ENCODE measurements around the gene KDM2B. TPM values are rescaled to one million over a fixed set of nuclear protein-coding genes. Genes with fewer than 3 reads are reported as not detected.

The KDM2B gene
- polyA plus RNA-seq, 1 experiment = 15.0 TPM

DNA sequence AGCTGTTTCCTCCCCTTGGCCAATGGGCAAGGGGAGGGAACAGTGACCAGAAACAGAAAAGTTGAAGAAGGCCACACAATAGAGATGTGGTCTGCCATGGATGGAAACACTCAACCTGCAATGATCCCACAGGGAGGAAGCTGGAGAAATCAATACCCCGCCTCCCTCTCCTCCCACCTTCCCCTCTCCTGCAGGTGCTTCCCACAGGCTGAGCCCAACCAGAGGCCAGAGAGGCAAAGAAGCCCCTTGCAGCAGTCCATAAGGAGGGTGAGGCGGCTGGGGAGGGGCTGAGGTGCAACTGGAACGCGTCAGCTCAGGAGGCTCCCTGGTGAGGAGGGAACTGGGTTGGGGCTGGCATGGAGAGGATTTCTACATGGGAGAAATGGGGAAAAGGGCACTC is 96.9 kb downstream of the KDM2B start:
- TF ChIP-seq, protein P1, sequence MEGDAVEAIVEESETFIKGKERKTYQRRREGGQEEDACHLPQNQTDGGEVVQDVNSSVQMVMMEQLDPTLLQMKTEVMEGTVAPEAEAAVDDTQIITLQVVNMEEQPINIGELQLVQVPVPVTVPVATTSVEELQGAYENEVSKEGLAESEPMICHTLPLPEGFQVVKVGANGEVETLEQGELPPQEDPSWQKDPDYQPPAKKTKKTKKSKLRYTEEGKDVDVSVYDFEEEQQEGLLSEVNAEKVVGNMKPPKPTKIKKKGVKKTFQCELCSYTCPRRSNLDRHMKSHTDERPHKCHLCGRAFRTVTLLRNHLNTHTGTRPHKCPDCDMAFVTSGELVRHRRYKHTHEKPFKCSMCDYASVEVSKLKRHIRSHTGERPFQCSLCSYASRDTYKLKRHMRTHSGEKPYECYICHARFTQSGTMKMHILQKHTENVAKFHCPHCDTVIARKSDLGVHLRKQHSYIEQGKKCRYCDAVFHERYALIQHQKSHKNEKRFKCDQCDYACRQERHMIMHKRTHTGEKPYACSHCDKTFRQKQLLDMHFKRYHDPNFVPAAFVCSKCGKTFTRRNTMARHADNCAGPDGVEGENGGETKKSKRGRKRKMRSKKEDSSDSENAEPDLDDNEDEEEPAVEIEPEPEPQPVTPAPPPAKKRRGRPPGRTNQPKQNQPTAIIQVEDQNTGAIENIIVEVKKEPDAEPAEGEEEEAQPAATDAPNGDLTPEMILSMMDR (IDR thresholded peaks at IDR 0.05; ENCODE audit: insufficient read depth, low read depth, low read length) = no peak
- Histone ChIP-seq H3K27me3 (ENCODE audit: control insufficient read depth, insufficient read depth, low read length) (no peaks in the 10 kb centered on the region), H3K4me3 (ENCODE audit: low read depth, low read length) (no peak overlapping the region), H3K36me3 (ENCODE audit: control insufficient read depth, insufficient read depth, low read length) (peaks cover 1% of the 10 kb centered on the region; the same call in 1 of the 2 replicates)
- CTCF ChIA-PET = no interaction called here
- DNase-seq (ENCODE audit: low read depth) = no peak
- POLR2A ChIA-PET = no interaction called here

GRCh38 chr12:121476477-121476876 is 104.3 kb downstream of the KDM2B start:
- H3K4me3 ChIP-seq (ENCODE audit: low read depth, low read length) = no peak overlapping the region
- DNase-seq (ENCODE audit: low read depth) = no peak
- ChIA-PET POLR2A (no interaction called here), CTCF (interaction anchor here (1.3 to 2.0 kb wide), 2 partner anchors 17 to 318 kb away, joined by 3 to 8 read pairs; no protein-coding TSS in a partner anchor)
- no peaks in the 10 kb centered on the region for H3K27me3 ChIP-seq (ENCODE audit: control insufficient read depth, insufficient read depth, low read length)
- TF ChIP-seq, protein P1 (IDR thresholded peaks at IDR 0.05; ENCODE audit: insufficient read depth, low read depth, low read length) = no peak
- H3K36me3 ChIP-seq (ENCODE audit: control insufficient read depth, insufficient read depth, low read length) = no peaks in the 10 kb centered on the region

DNA sequence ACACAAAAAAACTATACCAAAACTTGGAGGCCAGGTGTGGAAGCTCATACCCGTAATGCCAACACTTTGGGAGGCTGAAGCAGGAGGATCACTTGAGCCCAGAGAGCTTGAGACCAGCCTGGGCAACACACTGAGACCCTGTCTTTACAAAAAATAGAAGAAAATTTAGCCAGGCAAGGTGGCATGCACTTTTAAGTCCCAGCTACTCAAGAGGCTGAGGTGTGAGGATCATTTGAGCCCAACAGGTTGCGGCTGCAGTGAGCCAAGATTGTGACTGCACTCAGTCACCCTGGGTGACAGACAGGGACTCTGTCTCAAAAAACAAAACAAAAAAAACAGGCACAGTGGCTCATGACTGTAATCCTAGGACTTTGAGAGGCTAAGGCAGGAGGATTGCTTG is 105.5 kb downstream of the KDM2B start:
- ChIA-PET POLR2A (no interaction called here), CTCF (interaction anchor here (0.7 to 2.0 kb wide), 4 partner anchors 18 to 319 kb away, joined by 3 to 8 read pairs (median 4); partner anchors contain the start of gene RHOF)
- TF ChIP-seq, protein P1 (IDR thresholded peaks at IDR 0.05; ENCODE audit: insufficient read depth, low read depth, low read length) = no peak
- H3K27me3 ChIP-seq (ENCODE audit: control insufficient read depth, insufficient read depth, low read length) = no peaks in the 10 kb centered on the region
- H3K36me3 ChIP-seq (ENCODE audit: control insufficient read depth, insufficient read depth, low read length) = no peaks in the 10 kb centered on the region
- no peak for DNase-seq (ENCODE audit: low read depth)
- no peak overlapping the region for H3K4me3 ChIP-seq (ENCODE audit: low read depth, low read length)

DNA sequence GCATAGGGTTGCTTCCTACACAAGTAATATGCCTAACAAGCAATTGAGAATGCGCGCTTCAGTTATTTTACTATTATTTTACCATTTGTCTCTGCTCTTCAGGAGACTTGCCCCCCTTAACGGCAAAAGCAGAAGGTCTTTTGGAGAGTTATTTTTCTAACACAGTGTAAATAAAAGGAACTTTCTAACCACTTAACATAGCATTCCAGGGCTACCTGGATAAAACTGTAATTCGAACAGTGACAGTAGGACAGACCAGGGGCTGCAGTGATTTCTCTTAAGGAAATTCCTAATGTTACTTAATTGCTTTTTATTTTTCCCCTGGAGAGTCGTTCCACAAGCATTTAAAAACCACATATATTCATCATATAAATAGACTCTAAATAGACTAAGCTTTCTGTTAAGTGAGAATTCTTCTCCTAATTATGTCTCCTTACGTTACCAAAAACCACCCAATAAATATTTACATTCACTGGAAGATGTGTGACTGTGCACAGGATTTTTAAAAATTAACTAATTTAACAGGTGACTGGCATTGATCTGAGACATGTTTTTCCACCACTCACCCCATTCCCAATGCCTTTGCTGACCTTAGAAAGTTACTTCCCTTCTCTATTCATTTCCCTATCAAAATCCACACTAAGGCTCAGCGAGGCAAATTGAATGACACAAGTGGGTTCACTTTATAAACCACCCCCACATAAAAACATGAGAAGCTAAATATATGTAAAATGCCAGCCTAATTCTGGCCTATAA is 108.5 kb downstream of the KDM2B start:
- TF ChIP-seq, protein P1 (IDR thresholded peaks at IDR 0.05; ENCODE audit: insufficient read depth, low read depth, low read length) = no peak

GRCh38 chr12:121470751-121471150 is 110.1 kb downstream of the KDM2B start:
- no peak for DNase-seq (ENCODE audit: low read depth)
- H3K27me3 ChIP-seq (ENCODE audit: control insufficient read depth, insufficient read depth, low read length) = no peaks in the 10 kb centered on the region
- H3K36me3 ChIP-seq (ENCODE audit: control insufficient read depth, insufficient read depth, low read length) = no peaks in the 10 kb centered on the region
- TF ChIP-seq, protein P1 (IDR thresholded peaks at IDR 0.05; ENCODE audit: insufficient read depth, low read depth, low read length) = no peak
- ChIA-PET POLR2A (no interaction called here), CTCF (no interaction called here)
- H3K4me3 ChIP-seq (ENCODE audit: low read depth, low read length) = no peak overlapping the region

More for the DNA sequence above, 108.5 kb downstream of the KDM2B start:
- no peak for DNase-seq (ENCODE audit: low read depth)
- H3K27me3 ChIP-seq (ENCODE audit: control insufficient read depth, insufficient read depth, low read length) = no peaks in the 10 kb centered on the region
- no peak overlapping the region for H3K4me3 ChIP-seq (ENCODE audit: low read depth, low read length)
- no peaks in the 10 kb centered on the region for H3K36me3 ChIP-seq (ENCODE audit: control insufficient read depth, insufficient read depth, low read length)
- POLR2A ChIA-PET = no interaction called here
- CTCF ChIA-PET = interaction anchor here (0.6 to 1.3 kb wide), 2 partner anchors 34 to 340 kb away, joined by 3 read pairs; no protein-coding TSS in a partner anchor
